HepG2 (cell line): ENCODE data around the gene PROX1. TPM values are rescaled to one million over a fixed set of nuclear protein-coding genes. Genes with fewer than 3 reads are reported as not detected.
A peak's percentile ranks its signal among the peaks of the same experiment; 100 is the strongest.

Experiments
- ATM ChIP-seq: fragments of 450-650 bp; IDR thresholded peaks from 2 replicates; pipeline ENCODE4 v1.7.1; 2017; ENCODE audit warnings: mild to moderate bottlenecking, borderline replicate concordance
- BHLHE40 ChIP-seq: IDR thresholded peaks from 2 replicates; pipeline ENCODE4 v1.6.1; 2011; ENCODE audit warnings: low read length, improper control_type of control experiment
- GABPB1 ChIP-seq: IDR thresholded peaks from 2 replicates; pipeline ENCODE4 v1.6.1; 2016; ENCODE audit warnings: mild to moderate bottlenecking, missing genetic modification reagents, moderate library complexity, missing compliant biosample characterization
- GLI4 ChIP-seq: sonication (generic); formaldehyde crosslinking; IDR thresholded peaks from 2 replicates; pipeline ENCODE4 v1.5.1; 2020; ENCODE audit warnings: missing genetic modification reagents, mild to moderate bottlenecking, moderate library complexity, borderline replicate concordance
- HCFC1 ChIP-seq: fragments of 150-350 bp; IDR thresholded peaks from 2 replicates; pipeline ENCODE4 v1.6.1; 2014; ENCODE audit warnings: low read depth, low read length
- HNF4A ChIP-seq: sonication (generic); formaldehyde crosslinking; IDR thresholded peaks from 2 replicates; pipeline ENCODE4 v1.4.0; 2020; ENCODE audit warnings: missing genetic modification reagents
- KDM4B ChIP-seq: sonication (generic); formaldehyde crosslinking; IDR thresholded peaks from 2 replicates; pipeline ENCODE4 v1.4.0; 2020; ENCODE audit warnings: missing genetic modification reagents
- NAIF1 ChIP-seq: sonication (generic); formaldehyde crosslinking; IDR thresholded peaks from 2 replicates; pipeline ENCODE4 v1.5.0; 2020; ENCODE audit warnings: mild to moderate bottlenecking, missing genetic modification reagents, borderline replicate concordance
- PPARG ChIP-seq: conservative IDR thresholded peaks from 2 replicates; pipeline ENCODE4 v1.6.1; 2016; ENCODE audit warnings: missing biosample characterization, missing genetic modification reagents
- SAP130 ChIP-seq: IDR thresholded peaks from 2 replicates; pipeline ENCODE4 v1.6.1; 2016; ENCODE audit warnings: low read depth
- SNRNP70 ChIP-seq: fragments of 200-400 bp; formaldehyde crosslinking; IDR thresholded peaks from 2 replicates; pipeline ENCODE4 v1.6.1; 2017; ENCODE audit warnings: mild to moderate bottlenecking, low read depth, low read length, moderate library complexity
- ZNF138 ChIP-seq: sonication (generic); formaldehyde crosslinking; IDR thresholded peaks from 2 replicates; pipeline ENCODE4 v1.5.0; 2020; ENCODE audit warnings: mild to moderate bottlenecking, low read depth, missing genetic modification reagents
- ZNF670 ChIP-seq: sonication (generic); formaldehyde crosslinking; IDR thresholded peaks from 2 replicates; pipeline ENCODE4 v1.8.0; 2022; ENCODE audit warnings: mild to moderate bottlenecking, missing genetic modification reagents, borderline replicate concordance
- ZNF780A ChIP-seq: sonication (generic); formaldehyde crosslinking; IDR thresholded peaks from 2 replicates; pipeline ENCODE4 v1.8.0; 2022; ENCODE audit warnings: mild to moderate bottlenecking, missing genetic modification reagents, moderate library complexity
- ZNF83 ChIP-seq: sonication (generic); formaldehyde crosslinking; IDR thresholded peaks from 2 replicates; pipeline ENCODE4 v1.4.0; 2020; ENCODE audit warnings: missing genetic modification reagents, mild to moderate bottlenecking, borderline replicate concordance
- ZSCAN12 ChIP-seq: sonication (generic); formaldehyde crosslinking; IDR thresholded peaks from 2 replicates; pipeline ENCODE4 v1.9.0; 2021; ENCODE audit warnings: mild to moderate bottlenecking, missing genetic modification reagents
- polyA plus RNA-seq, 8 experiments: library from polyadenylated mRNA; depleted of rRNA in 3 of 8; stranded (reverse) in 7 of 8; unstranded in 1 of 8; fragments of >200 nt; fragmentation: Illumina TruSeq in 4 of 8; extraction: Trizol in 4 of 8; gene quantifications; 2 replicates each; pipeline versions ENCODE4 v1.2.1 to v1.2.3, GENCODE V29; 2011 to 2016; ENCODE audit warnings: low read depth in 4 of 8, missing spikeins in 1 of 8, mixed read lengths in 1 of 8; ENCODE audit not compliant: insufficient read depth in 1 of 8
- total RNA-seq, 5 experiments: library from RNA; depleted of rRNA; stranded (reverse); fragments of >200 nt; fragmentation: Illumina TruSeq; extraction: Trizol; gene quantifications; 2 replicates each; pipeline ENCODE4 v1.2.3, GENCODE V29; 2016; ENCODE audit warnings: low read depth in 1 of 5
- TF ChIP-seq, protein P1 (sequence below): sonication (generic); formaldehyde crosslinking; IDR thresholded peaks from 2 replicates; pipeline ENCODE4 v1.4.0; 2020; ENCODE audit warnings: missing genetic modification reagents, borderline replicate concordance
- TF ChIP-seq, protein P2 (sequence below): sonication (generic); formaldehyde crosslinking; IDR thresholded peaks from 2 replicates; pipeline ENCODE4 v1.9.0; 2022; ENCODE audit warnings: missing genetic modification reagents, mild to moderate bottlenecking, borderline replicate concordance
- TF ChIP-seq, protein P3 (sequence below): sonication (generic); formaldehyde crosslinking; IDR thresholded peaks from 2 replicates; pipeline ENCODE4 v1.9.0; 2022; ENCODE audit warnings: low read depth, missing genetic modification reagents
- TF ChIP-seq, protein P4 (sequence below): sonication (generic); formaldehyde crosslinking; IDR thresholded peaks from 2 replicates; pipeline ENCODE4 v1.4.0; 2020; ENCODE audit warnings: missing genetic modification reagents, borderline replicate concordance

PROX1 gene
- total and polyA plus RNA-seq, 2 of the 13 experiments (the other 11 are each of a cell fraction or from before 2014, with no cell fraction given) = 12.3 to 30.2 TPM

DNA sequence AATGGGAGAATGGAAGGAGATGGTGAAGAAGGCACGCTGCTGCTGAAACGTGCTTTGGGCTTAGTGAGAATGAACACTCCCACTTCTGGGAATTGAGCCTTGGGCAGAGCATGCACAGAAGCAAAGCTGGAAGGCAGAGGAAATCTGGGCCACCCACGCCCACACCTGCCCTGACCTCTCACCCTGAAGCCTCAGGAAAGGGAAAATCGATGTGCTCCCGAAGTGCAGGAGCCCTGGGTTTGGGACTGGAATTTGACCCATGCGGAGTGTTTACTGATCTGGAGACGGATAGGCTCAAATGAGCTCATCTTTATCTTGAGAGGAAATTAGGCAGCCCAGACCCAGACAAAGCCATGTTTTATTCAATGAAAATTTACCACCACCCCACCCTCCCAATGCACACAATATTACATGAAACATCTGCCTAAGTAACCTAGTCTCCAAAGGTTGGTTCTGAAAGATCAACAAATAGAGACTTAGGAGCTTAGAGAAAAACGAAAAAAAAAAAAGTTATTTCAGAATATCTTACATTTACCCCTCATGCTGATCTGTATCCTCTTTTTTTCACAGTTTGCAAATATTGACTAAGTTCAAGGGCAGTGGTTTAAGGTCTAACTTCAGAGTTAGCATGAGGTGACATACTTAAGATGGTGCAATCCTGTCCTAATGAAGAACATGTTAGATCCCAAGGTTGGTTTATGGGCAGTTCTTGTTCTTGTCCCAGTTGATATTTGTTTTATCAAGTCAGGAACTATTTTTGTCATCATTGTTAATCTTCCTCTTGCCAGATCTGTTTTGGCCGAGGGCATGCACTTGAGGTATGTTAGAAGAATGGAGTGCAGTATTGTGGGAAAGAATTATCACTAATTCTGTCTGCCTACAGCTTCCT is 63.0 kb downstream of the PROX1 start (continued):
- TF ChIP-seq, protein P1, sequence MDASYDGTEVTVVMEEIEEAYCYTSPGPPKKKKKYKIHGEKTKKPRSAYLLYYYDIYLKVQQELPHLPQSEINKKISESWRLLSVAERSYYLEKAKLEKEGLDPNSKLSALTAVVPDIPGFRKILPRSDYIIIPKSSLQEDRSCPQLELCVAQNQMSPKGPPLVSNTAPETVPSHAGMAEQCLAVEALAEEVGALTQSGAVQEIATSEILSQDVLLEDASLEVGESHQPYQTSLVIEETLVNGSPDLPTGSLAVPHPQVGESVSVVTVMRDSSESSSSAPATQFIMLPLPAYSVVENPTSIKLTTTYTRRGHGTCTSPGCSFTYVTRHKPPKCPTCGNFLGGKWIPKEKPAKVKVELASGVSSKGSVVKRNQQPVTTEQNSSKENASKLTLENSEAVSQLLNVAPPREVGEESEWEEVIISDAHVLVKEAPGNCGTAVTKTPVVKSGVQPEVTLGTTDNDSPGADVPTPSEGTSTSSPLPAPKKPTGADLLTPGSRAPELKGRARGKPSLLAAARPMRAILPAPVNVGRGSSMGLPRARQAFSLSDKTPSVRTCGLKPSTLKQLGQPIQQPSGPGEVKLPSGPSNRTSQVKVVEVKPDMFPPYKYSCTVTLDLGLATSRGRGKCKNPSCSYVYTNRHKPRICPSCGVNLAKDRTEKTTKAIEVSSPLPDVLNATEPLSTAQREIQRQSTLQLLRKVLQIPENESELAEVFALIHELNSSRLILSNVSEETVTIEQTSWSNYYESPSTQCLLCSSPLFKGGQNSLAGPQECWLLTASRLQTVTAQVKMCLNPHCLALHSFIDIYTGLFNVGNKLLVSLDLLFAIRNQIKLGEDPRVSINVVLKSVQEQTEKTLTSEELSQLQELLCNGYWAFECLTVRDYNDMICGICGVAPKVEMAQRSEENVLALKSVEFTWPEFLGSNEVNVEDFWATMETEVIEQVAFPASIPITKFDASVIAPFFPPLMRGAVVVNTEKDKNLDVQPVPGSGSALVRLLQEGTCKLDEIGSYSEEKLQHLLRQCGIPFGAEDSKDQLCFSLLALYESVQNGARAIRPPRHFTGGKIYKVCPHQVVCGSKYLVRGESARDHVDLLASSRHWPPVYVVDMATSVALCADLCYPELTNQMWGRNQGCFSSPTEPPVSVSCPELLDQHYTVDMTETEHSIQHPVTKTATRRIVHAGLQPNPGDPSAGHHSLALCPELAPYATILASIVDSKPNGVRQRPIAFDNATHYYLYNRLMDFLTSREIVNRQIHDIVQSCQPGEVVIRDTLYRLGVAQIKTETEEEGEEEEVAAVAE (CRISPR knock-in tag) = peak; percentile 73
- TF ChIP-seq SAP130 (peak; percentile 78; the same call in 1 of the 2 replicates), HCFC1 (no peak), GLI4 (no peak), HNF4A (peak; percentile 97), ZNF670 (CRISPR knock-in tag) (no peak; the same call in 1 of the 2 replicates), ZNF138 (CRISPR knock-in tag) (no peak), NAIF1 (no peak), BHLHE40 (peak; percentile 36), ZNF780A (CRISPR knock-in tag) (0 out of 2 replicates have a peak, but pooled peaks have one; percentile 57), SNRNP70 (no peak), ZSCAN12 (CRISPR knock-in tag) (no peak), PPARG (peak; percentile 99), ATM (no peak), ZNF83 (CRISPR knock-in tag) (no peak), KDM4B (CRISPR knock-in tag) (peak; percentile 65), GABPB1 (CRISPR knock-in tag) (peak; percentile 64)
- TF ChIP-seq, protein P2, sequence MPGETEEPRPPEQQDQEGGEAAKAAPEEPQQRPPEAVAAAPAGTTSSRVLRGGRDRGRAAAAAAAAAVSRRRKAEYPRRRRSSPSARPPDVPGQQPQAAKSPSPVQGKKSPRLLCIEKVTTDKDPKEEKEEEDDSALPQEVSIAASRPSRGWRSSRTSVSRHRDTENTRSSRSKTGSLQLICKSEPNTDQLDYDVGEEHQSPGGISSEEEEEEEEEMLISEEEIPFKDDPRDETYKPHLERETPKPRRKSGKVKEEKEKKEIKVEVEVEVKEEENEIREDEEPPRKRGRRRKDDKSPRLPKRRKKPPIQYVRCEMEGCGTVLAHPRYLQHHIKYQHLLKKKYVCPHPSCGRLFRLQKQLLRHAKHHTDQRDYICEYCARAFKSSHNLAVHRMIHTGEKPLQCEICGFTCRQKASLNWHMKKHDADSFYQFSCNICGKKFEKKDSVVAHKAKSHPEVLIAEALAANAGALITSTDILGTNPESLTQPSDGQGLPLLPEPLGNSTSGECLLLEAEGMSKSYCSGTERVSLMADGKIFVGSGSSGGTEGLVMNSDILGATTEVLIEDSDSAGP (CRISPR knock-in tag) = peak; percentile 80
- TF ChIP-seq, protein P3, sequence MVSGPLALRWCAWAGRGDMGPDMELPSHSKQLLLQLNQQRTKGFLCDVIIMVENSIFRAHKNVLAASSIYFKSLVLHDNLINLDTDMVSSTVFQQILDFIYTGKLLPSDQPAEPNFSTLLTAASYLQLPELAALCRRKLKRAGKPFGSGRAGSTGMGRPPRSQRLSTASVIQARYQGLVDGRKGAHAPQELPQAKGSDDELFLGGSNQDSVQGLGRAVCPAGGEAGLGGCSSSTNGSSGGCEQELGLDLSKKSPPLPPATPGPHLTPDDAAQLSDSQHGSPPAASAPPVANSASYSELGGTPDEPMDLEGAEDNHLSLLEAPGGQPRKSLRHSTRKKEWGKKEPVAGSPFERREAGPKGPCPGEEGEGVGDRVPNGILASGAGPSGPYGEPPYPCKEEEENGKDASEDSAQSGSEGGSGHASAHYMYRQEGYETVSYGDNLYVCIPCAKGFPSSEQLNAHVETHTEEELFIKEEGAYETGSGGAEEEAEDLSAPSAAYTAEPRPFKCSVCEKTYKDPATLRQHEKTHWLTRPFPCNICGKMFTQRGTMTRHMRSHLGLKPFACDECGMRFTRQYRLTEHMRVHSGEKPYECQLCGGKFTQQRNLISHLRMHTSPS (CRISPR knock-in tag) = peak; percentile 75
- TF ChIP-seq, protein P4, sequence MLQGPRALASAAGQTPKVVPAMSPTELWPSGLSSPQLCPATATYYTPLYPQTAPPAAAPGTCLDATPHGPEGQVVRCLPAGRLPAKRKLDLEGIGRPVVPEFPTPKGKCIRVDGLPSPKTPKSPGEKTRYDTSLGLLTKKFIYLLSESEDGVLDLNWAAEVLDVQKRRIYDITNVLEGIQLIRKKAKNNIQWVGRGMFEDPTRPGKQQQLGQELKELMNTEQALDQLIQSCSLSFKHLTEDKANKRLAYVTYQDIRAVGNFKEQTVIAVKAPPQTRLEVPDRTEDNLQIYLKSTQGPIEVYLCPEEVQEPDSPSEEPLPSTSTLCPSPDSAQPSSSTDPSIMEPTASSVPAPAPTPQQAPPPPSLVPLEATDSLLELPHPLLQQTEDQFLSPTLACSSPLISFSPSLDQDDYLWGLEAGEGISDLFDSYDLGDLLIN = peak; percentile 73; the same call in 1 of the 2 replicates
